ENCODE data around the gene APPBP2.
A peak's percentile ranks its signal among the peaks of the same experiment; 100 is the strongest.
"Not testable (repeated sequence)": the region's sequence is repeated elsewhere in the genome, so short reads cannot be mapped to it uniquely, and the experiment has no call there.

Gene APPBP2

GRCh38 chr17:60525685-60526514 lies at the start of gene APPBP2:
APPBP2 (minus strand) TSS chr17:60526242; CDS start chr17:60525931, 311 bp downstream.
- intact Hi-C loops (cut with DNase I): loop anchor here (2.0 to 5.0 kb wide), 2 partner anchors 46 to 77 kb away; no protein-coding TSS in a partner anchor

GRCh38 chr17:60573236-60574051 lies 47.4 kb upstream of the APPBP2 start:
- no peak for DNase-seq
- intact Hi-C loops (cut with DNase I): loop anchor here (5.0 kb wide), 1 partner anchor 46 kb away; the partner anchor contains the start of gene APPBP2

More at GRCh38 chr17:60525685-60526514, at the start of gene APPBP2:
- DNase-seq: peak; percentile 76 to 98 (median 88)

- DNase-seq: no peak
- intact Hi-C loops (cut with DNase I): no loop called here
Measured at GRCh38 chr17:60565233-60565632, 39.2 kb upstream of the APPBP2 start.

GRCh38 chr17:60563743-60564142 lies 37.7 kb upstream of the APPBP2 start:
- DNase-seq: no peak
- intact Hi-C loops (cut with DNase I): no loop called here

GRCh38 chr17:60562421-60562820 lies 36.4 kb upstream of the APPBP2 start:
- intact Hi-C loops (cut with DNase I): no loop called here
- no peak for DNase-seq

DNA sequence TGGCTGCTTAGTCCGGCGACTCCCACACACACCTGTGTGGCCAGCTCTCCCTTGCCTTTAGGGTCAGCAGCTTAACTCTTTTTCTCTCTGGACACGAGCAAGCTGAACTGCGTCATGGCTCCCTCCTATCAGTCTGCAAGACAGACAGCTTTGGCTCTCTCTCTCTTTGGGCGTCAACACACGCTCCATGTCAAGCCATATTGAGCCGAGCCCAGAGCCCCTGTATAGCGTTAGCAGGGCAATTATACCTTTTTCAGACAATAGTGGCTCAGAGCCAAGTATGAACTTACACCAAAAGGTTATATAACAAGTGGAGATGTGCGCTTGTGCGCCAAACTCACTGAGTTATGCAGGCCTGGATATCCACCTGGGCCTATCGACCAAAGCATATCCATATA lies 34.8 kb upstream of the APPBP2 start:
- intact Hi-C loops (cut with DNase I): no loop called here

GRCh38 chr17:60559995-60560859 lies 34.2 kb upstream of the APPBP2 start:
- intact Hi-C loops (cut with DNase I): no loop called here
- no peak for DNase-seq

More for the DNA sequence above, 34.8 kb upstream of the APPBP2 start:
- no peak for DNase-seq

GRCh38 chr17:60559659-60559994 lies 33.6 kb upstream of the APPBP2 start:
- no peak for DNase-seq
- intact Hi-C loops (cut with DNase I): no loop called here

- DNase-seq: no peak
- intact Hi-C loops (cut with DNase I): no loop called here
Measured at GRCh38 chr17:60557805-60558204, 31.8 kb upstream of the APPBP2 start.

GRCh38 chr17:60555786-60556185 lies 29.7 kb upstream of the APPBP2 start:
- DNase-seq: no peak
- intact Hi-C loops (cut with DNase I): no loop called here

DNA sequence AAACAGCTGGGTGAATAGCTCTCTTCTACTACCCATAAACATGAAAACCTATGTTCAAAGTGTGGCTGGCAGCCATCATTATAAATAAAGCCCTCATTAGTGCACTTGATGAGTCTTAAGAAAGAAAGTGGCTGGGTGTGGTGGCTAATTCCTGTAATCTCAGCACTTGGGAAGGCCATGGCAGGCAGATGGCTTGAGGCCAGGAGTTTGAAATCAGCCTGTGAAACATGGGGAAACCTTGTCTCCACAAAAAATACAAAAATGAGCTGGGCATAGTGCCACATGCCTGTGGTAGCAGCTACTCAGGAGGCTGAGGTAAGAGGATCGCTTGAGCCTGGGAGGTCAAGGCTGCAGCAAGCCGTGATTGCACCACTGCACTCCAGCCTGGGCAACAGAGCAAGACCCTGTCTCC lies 28.3 kb upstream of the APPBP2 start:
- DNase-seq: no peak
- intact Hi-C loops (cut with DNase I): no loop called here

DNA sequence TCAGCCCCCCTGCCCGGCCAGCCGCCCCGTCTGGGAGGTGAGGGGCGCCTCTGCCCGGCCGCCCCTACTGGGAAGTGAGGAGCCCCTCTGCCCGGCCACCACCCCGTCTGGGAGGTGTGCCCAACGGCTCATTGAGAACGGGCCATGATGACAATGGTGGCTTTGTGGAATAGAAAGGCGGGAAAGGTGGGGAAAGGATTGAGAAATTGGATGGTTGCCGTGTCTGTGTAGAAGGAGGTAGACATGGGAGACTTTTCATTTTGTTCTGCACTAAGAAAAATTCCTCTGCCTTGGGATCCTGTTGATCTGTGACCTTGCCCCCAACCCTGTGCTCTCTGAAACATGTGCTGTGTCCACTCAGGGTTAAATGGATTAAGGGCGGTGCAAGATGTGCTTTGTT lies 26.2 kb upstream of the APPBP2 start:
- intact Hi-C loops (cut with DNase I); DNase-seq: not testable (repeated sequence)

DNA sequence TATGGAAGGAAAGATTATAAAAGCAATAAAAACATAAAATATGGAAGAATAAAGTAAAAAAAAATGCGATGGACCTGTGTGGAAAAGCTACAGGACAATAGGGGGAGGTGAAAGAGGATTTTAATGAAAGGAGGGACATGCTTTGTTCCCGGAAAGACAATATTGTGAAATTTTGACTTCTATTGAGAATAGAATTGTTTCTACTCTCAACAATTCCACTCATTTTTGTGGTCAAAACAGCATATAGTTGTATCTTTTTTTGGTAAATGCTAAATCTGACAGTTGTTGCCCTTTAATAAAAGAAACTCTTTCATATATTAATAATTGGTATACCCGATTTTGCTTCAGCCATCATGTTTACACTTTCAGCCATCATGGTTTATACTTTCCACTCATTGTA lies 22.9 kb upstream of the APPBP2 start:
- no peak for DNase-seq
- intact Hi-C loops (cut with DNase I): no loop called here

GRCh38 chr17:60545465-60546191 lies 19.6 kb upstream of the APPBP2 start:
- intact Hi-C loops (cut with DNase I): no loop called here
- no peak for DNase-seq

DNA sequence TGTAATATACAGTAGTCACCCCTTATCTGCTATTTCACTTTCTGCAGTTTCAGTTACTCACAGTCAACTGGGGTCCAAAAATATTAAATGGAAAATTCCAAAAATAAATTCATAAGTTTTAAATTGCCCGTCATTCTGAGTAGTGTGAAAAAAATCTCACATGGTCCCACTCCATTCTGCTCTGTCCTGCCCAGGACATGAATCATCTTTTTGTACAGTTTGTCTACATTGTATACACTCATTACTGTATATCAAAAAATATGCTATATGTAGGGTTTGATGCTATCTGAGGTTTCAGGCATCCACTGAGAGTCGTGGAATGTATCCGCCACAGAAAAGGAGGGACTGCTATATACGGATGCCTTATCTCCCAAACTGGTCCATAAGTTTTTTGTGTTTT lies 16.0 kb upstream of the APPBP2 start:
- DNase-seq: no peak
- intact Hi-C loops (cut with DNase I): no loop called here

GRCh38 chr17:60540460-60540859 lies 14.4 kb upstream of the APPBP2 start:
- intact Hi-C loops (cut with DNase I): no loop called here
- no peak for DNase-seq

DNA sequence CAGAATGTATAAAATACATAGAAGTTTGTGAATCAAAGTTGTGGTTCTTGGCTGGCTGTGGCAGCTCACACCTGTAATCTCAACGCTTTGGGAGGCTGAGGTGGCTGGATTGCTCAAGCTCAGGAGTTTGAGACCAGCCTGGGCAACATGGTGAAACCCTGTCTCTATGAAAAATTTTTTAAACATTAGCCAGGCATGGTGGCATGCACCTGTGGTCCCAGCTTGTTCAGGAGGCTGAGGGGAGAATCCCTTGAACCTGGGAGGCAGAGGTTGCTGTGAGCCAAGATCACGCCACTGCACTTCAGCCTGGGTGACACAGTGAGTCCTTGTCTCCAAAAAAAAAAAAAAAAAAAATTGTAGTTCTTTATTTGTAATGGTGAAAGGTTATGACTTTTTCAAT lies 13.8 kb upstream of the APPBP2 start:
- no peak for DNase-seq
- intact Hi-C loops (cut with DNase I): no loop called here

DNA sequence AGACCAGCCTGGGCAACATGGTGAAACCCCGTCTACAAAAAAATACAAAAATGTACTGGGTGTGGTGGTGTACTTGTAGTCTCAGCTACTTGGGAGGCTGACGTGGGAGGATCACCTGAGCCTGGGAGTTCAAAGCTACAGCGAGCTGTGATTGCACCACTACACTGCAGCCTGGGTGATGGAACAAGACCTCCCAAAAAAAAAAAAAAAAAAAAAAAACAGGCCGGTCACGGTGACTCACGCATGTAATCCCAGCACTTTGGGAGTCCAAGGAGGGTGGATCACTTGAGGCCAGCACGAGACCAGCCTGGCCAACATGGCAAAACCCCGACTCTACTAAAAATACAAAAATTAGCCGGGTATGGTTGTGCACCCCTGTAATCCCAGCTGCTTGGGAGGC lies 12.7 kb upstream of the APPBP2 start:
- no peak for DNase-seq
- intact Hi-C loops (cut with DNase I): no loop called here

DNA sequence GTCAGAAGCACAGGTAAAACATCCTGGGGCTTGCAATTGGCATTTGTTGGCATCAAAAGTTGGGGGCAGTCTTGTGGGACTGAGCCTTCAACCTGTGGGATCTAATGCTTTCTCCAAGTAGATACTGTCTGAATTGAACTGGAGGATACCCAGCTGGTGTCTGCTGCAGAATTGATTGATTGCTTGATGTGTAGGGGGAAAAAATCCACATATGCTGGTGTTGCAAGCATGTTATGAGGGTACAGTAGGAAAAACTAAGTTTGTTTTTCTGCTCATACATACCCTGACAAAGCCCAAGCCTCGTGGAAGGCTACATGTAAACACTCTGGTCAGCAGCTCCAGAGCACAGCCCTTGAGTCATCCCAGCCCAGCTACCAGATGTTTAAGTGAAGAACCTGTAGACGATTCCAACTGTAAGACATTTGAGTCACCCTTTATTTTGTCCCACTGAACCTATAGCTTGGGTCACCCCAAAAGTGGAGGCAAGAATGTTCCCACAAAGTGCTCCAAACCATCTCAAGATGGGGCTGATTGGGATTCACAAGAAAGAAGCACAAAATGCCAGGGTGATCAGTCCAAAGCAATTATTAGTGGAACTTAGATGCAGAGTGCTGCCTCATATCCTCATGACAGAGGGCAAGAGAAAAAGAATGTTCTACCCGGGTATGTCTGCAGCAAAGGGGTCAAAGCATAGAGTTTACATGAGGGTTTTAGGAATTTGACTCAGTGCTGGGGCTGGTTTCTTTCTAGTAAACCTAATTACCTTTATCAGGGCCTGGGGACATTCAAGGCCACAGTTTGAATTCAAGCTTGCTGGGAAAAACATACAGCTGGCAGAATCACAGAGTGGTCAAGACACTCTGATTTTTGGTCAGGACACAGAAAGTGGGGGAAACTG lies 9.6 kb upstream of the APPBP2 start:
- intact Hi-C loops (cut with DNase I): no loop called here
- DNase-seq: no peak
